Medulla oblongata (tissue), 1 donor: ENCODE data around the gene SF3A2.

Source experiments
- DNase-seq: peaks from one replicate; pipeline ENCODE4 v3.0.0-alpha.2; 2015; ENCODE audit errors: extremely low spot score

Gene SF3A2

DNA sequence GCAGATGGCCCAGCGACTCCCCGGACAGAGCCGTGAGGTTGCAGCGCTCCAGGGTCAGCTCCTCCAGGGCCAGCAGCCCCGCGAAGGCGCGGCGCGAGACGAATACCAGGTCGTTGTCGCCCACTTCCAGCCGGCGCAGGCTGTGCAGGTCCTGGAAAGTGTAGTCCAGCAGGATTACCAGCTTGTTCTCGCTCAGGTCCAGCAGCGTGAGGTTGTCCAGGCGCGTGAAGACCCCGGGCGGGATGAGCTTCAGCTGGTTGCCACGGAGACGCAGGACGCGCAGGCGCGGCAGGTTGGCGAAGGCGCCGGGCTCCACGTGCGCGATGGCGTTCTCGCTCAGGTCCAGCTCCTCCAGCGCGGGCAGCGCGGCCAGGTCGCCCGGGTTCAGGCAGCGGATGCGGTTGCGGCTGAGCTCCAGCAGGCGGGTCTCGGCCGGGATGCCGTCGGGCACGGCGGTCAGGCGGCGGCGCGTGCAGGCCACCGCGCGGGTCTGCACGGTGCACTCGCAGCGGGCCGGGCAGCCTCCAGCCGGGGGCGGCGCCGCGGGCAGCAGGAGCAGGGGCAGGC is 54.6 kb downstream of the SF3A2 start:
- no peak for DNase-seq

- peak; percentile 76 for DNase-seq
These were observed 58.2 kb downstream of the SF3A2 start for GRCh38 chr19:2294687-2295335.

GRCh38 chr19:2296141-2296540 is 59.5 kb downstream of the SF3A2 start:
- DNase-seq, result no peak
